HG03196 (cell line): Measurements from ENCODE around the gene RALA.

ENCODE experiments used
- ATAC-seq: cut with Tn5 transposase; IDR thresholded peaks from one replicate; pipeline ENCODE4 v1.9.1; 2021; ENCODE audit not compliant: unreplicated experiment

The RALA gene

GRCh38 chr7:39609935-39610263 lies 13.5 kb upstream of the RALA start:
- ATAC-seq: no peak

GRCh38 chr7:39613577-39613976 lies 9.8 kb upstream of the RALA start:
- no peak for ATAC-seq

GRCh38 chr7:39614299-39614698 lies 9.1 kb upstream of the RALA start:
- ATAC-seq: no peak

- ATAC-seq: no peak
Observed at GRCh38 chr7:39615350-39615975, 7.9 kb upstream of the RALA start.

- no peak for ATAC-seq
Observed at GRCh38 chr7:39616138-39616537, 7.2 kb upstream of the RALA start.

GRCh38 chr7:39617005-39617404 lies 6.4 kb upstream of the RALA start:
- no peak for ATAC-seq

- ATAC-seq: no peak
Observed at GRCh38 chr7:39618868-39619267, 4.5 kb upstream of the RALA start.

- ATAC-seq: no peak
Observed at GRCh38 chr7:39620486-39620885, 2.9 kb upstream of the RALA start.

GRCh38 chr7:39621261-39621660 lies 2.1 kb upstream of the RALA start:
- no peak for ATAC-seq

GRCh38 chr7:39621784-39622411 lies 1.5 kb upstream of the RALA start:
- no peak for ATAC-seq

- ATAC-seq: no peak
Observed at GRCh38 chr7:39622609-39623008, 763 bp upstream of the RALA start.

- peak; percentile 52 for ATAC-seq
Observed at GRCh38 chr7:39623732-39624441, 515 bp downstream of the RALA start.

GRCh38 chr7:39624442-39624807 lies 1.1 kb downstream of the RALA start:
- peak; percentile 27 for ATAC-seq

GRCh38 chr7:39624935-39625694 lies 1.7 kb downstream of the RALA start:
- ATAC-seq: no peak

GRCh38 chr7:39631736-39632308 lies 8.4 kb downstream of the RALA start:
- no peak for ATAC-seq

- peak; percentile 79 for ATAC-seq
Observed at GRCh38 chr7:39633563-39634477, 10.4 kb downstream of the RALA start.

GRCh38 chr7:39634478-39634805 lies 11.1 kb downstream of the RALA start:
- no peak for ATAC-seq

- ATAC-seq: no peak
Observed at GRCh38 chr7:39637400-39637799, 14.0 kb downstream of the RALA start.

- no peak for ATAC-seq
Observed at GRCh38 chr7:39637963-39638485, 14.7 kb downstream of the RALA start.

- ATAC-seq: no peak
Observed at GRCh38 chr7:39642896-39643295, 19.5 kb downstream of the RALA start.
